Natural killer cell treated with Interleukin-12 subunit alpha and Interleukin-12 subunit beta and Interleukin-15 and Interleukin-18, amount 100 ng/mL, for 72 hours (primary cell): Measurements from ENCODE around the gene MMP25. TPM values are rescaled to one million over a fixed set of nuclear protein-coding genes. Genes with fewer than 3 reads are reported as not detected.
A peak's percentile ranks its signal among the peaks of the same experiment; 100 is the strongest.

Experiments used
- ATAC-seq, 2 donors: fragments of 150-1000 bp; cut with Tn5 transposase in 1 of 2; sonication (Bioruptor Pico), chemical (Tn5 transposase) in 1 of 2; 2 replicates each; pipeline ENCODE4 v1.10.0; 2021
- DNase-seq: peaks from one replicate; pipeline ENCODE4 v3.0.0; 2022; ENCODE audit warnings: low spot score
- H3K27ac Mint-ChIP-seq, 2 donors: 1 replicate in 1 of 2; 2 replicates in 1 of 2; pipeline ENCODE4 v1.8.0; 2022; ENCODE audit warnings: mixed read lengths in 2 of 2, mild to moderate bottlenecking in 1 of 2, moderate library complexity in 1 of 2
- H3K27me3 Mint-ChIP-seq, 2 donors: 1 replicate in 1 of 2; 2 replicates in 1 of 2; pipeline ENCODE4 v1.8.0; 2022; ENCODE audit warnings: mixed read lengths in 2 of 2
- H3K36me3 Mint-ChIP-seq: one replicate; pipeline ENCODE4 v1.8.0; 2022; ENCODE audit warnings: mixed read lengths
- H3K4me1 Mint-ChIP-seq, 2 donors: 1 replicate in 1 of 2; 2 replicates in 1 of 2; pipeline ENCODE4 v1.8.0; 2022; ENCODE audit warnings: low read depth in 2 of 2, mixed read lengths in 2 of 2, mild to moderate bottlenecking in 1 of 2
- H3K4me3 Mint-ChIP-seq: one replicate; pipeline ENCODE4 v1.8.0; 2022; ENCODE audit warnings: mixed read lengths
- H3K9me3 Mint-ChIP-seq: 2 replicates; pipeline ENCODE4 v1.8.0; 2022; ENCODE audit warnings: mixed read lengths
- total RNA-seq, 2 donors: library from RNA; stranded (reverse); gene quantifications; one replicate each; pipeline ENCODE4 v1.2.3, GENCODE V29; 2022

MMP25 gene
- total RNA-seq, 2 donors from 2014 or later: 54.3 to 66.6 TPM

DNA sequence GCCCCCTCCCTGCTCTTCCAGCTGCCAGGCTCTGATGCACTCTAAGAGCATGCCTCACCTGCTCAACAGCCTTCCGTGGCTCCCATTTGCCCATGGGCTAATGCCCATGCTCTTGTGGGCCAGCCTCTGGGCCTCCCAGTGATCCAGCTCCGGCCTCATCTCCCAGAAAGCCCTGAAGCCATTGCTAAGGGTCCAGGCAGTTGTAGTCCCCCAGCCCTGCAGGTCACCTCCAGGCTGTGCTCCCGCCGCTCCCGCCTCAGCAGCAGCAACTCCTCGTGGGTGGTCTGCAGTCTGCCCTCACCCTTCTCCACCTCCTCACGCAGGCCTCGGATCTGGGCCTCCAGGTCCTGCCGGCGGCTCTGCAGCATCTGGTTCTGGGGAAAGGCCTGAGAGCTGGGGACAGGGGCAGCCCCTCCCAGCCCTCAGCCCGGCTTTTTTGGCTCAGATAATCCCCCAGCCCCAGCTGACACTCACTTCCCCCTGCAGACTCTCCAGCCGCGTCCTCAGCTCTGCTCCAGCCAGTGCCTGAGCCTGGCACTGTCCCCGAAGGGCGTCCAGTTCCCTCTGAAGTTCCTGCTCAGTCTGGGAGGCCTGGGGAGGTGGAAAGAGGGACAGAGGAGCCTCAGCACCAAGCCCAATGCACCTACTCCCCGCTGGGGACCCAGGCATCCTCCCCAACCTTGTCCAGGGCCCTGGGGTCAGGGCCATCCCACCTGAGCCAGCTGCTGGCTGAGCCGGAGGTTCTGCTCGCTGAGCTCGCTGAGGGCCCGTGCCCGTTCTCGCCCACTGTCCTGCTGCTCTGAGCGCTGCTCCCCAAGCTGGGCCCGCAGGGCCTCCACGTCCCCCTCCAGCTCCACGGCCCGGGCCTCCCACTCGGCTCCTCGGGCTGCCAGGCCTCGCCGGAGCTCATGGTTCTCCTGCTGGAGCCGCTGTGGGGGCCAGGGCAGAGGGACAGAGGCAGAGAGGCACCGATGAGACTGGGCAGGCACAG, 15.8 kb upstream of the MMP25 start:
- ATAC-seq (no peak), DNase-seq (no peak)
- H3K27me3 Mint-ChIP-seq: peaks cover 34 to 45% of the 10 kb centered on the region in 2 donors
- no peaks in the 10 kb centered on the region for H3K36me3 Mint-ChIP-seq
- no peaks in the 10 kb centered on the region for H3K9me3 Mint-ChIP-seq
- peak overlapping the region; percentile 48 for H3K4me3 Mint-ChIP-seq
- H3K4me1 Mint-ChIP-seq: peaks cover 34 to 36% of the 10 kb centered on the region in 2 donors
- no peak overlapping the region for H3K27ac Mint-ChIP-seq

DNA sequence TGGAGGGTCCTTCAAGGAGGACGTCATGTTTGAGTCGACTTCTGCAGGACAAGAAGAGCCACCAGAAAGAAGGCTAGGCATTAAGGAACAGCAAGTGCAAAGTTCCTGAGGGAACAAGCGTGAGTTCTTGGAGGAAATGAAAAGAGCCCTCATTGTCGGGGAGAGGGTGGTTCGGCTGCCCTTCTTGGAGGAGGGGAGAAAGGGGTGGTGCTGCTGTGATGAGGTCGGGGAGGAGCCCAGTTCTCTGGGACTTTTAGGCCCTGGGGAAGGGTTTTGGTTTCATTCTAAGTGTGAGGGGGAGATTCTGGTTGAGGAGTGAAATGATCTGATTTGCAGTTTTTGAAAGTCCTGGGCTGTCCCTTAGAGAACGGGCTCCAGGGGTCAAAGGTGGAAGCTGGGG, 13.7 kb upstream of the MMP25 start:
- Mint-ChIP-seq H3K4me1 (peaks cover 36 to 38% of the 10 kb centered on the region in 2 donors), H3K9me3 (no peaks in the 10 kb centered on the region), H3K27me3 (peaks cover 44 to 56% of the 10 kb centered on the region in 2 donors), H3K36me3 (no peaks in the 10 kb centered on the region), H3K27ac (peak overlapping the region; percentile 1 to 16), H3K4me3 (no peak overlapping the region)
- DNase-seq (no peak), ATAC-seq (peak in 1 of 2 donors; percentile 57)

DNA sequence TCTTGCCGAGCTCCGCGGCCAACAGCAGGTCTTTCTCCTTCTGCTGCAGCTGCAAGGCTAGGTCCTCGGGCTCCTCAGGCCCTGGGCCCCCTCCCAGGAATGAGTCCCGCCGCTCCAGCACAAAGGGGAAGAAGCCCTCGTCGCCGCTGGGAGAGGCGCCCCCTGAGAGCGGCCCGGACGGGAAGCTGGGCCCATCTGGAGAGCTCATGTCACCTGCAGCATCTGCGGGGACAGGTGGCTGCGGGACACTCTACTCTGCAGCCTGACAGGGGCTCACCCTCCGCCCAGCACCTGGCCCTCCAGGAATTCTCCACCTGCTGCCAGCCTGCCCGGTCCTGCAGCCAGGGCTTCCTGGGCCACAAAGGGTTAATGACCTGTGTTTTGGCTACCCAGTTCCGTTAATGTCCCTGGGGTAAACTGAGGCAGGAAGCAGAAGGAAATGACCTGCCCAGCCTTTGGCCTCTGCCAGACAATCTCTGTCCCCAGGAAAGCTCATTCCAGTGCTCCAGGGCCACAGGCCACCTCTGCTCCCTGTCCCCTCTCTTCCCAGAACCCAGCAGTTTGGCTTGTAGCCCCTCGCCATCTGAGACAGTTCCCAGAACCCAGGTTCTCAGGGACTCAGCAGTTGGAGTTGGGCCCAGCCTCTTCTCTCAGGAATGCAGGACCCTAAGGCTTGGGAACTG, 10.9 kb upstream of the MMP25 start:
- Mint-ChIP-seq H3K36me3 (no peaks in the 10 kb centered on the region), H3K4me1 (peaks cover 19 to 24% of the 10 kb centered on the region in 2 donors), H3K27ac (no peak overlapping the region), H3K4me3 (no peak overlapping the region), H3K9me3 (no peaks in the 10 kb centered on the region), H3K27me3 (peaks cover 42 to 46% of the 10 kb centered on the region in 2 donors)
- ATAC-seq: no peak
- no peak for DNase-seq

GRCh38 chr16:3035972-3036725, 10.2 kb upstream of the MMP25 start:
- Mint-ChIP-seq H3K4me1 (peaks cover 19 to 22% of the 10 kb centered on the region in 2 donors), H3K36me3 (no peaks in the 10 kb centered on the region), H3K9me3 (no peaks in the 10 kb centered on the region), H3K27me3 (peaks cover 42 to 50% of the 10 kb centered on the region in 2 donors), H3K4me3 (no peak overlapping the region), H3K27ac (no peak overlapping the region)
- ATAC-seq (no peak), DNase-seq (no peak)

GRCh38 chr16:3036726-3037315, 9.5 kb upstream of the MMP25 start, which contains the start of gene BICDL2:
BICDL2 (minus strand) TSS chr16:3036944; CDS start chr16:3035496, 1,448 bp downstream.
- no peak within 1 kb of the TSS for H3K27ac Mint-ChIP-seq

GRCh38 chr16:3038256-3038655, 8.1 kb upstream of the MMP25 start:
- ATAC-seq (no peak), DNase-seq (no peak)
- Mint-ChIP-seq H3K9me3 (no peaks in the 10 kb centered on the region), H3K27ac (no peak overlapping the region), H3K4me1 (peaks cover 10 to 11% of the 10 kb centered on the region in 2 donors), H3K36me3 (no peaks in the 10 kb centered on the region), H3K4me3 (no peak overlapping the region), H3K27me3 (peaks cover 31 to 39% of the 10 kb centered on the region in 2 donors)

More at GRCh38 chr16:3036726-3037315, 9.5 kb upstream of the MMP25 start, which contains the start of gene BICDL2:
- Mint-ChIP-seq H3K4me1 (peaks cover 19 to 22% of the 10 kb centered on the region in 2 donors), H3K4me3 (peak within 1 kb of the TSS; percentile 27), H3K9me3 (no peaks in the 10 kb centered on the region), H3K27me3 (peaks cover 42 to 50% of the 10 kb centered on the region in 2 donors), H3K36me3 (no peaks in the 10 kb centered on the region)
- DNase-seq: no peak
- no peak for ATAC-seq

DNA sequence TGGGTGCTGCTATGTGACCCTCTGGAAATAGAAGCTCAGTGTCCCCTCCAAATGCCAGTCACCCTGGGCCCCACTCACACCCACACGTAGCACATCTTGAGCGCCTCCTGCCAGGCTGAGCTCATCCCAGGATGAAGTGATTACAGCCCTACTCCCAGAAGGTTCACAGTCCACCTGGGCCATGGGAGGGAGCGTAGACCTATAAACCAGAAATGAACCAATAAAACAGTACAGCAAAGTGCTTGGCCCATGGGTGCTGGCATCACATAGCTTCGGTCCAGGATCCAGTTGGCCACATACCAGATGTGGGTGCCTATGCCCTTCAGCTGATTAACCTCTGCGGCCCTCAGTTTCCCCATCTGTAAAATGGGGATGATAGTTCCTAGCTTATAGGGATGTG, 7.5 kb upstream of the MMP25 start:
- H3K27ac Mint-ChIP-seq: no peak overlapping the region
- H3K4me1 Mint-ChIP-seq: peaks cover 6 to 10% of the 10 kb centered on the region in 2 donors
- ATAC-seq (no peak), DNase-seq (no peak)
- H3K36me3 Mint-ChIP-seq: no peaks in the 10 kb centered on the region
- H3K9me3 Mint-ChIP-seq: no peaks in the 10 kb centered on the region
- no peak overlapping the region for H3K4me3 Mint-ChIP-seq
- H3K27me3 Mint-ChIP-seq: peaks cover 29 to 38% of the 10 kb centered on the region in 2 donors

- Mint-ChIP-seq H3K4me1 (peaks cover 11 to 14% of the 10 kb centered on the region in 2 donors), H3K9me3 (no peaks in the 10 kb centered on the region), H3K36me3 (peaks cover 6% of the 10 kb centered on the region), H3K27ac (no peak overlapping the region), H3K4me3 (no peak overlapping the region), H3K27me3 (peaks cover 16 to 29% of the 10 kb centered on the region in 2 donors)
- ATAC-seq (no peak), DNase-seq (no peak)
Observed at GRCh38 chr16:3042376-3042775, 4.0 kb upstream of the MMP25 start.

DNA sequence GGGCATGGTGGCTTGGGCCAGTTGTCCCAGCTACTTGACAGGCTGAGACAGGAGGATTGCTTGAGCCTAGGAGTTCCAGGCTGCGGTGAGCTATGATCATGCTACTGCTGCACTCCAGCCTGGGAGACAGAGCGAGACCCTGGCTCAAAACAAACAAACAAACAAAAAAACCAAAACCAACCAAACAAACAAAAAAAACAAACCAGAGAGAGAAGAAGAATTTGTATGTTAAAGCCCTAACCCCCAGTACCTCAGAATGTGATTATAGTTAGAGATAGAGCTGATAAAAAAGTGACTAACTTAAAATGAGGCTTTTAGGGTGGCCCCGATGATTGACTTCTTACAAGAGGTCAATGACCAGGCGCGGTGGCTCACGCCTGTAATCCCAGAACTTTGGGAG, 1.7 kb upstream of the MMP25 start:
- no peak for ATAC-seq
- Mint-ChIP-seq H3K36me3 (peaks cover 6% of the 10 kb centered on the region), H3K27ac (peak overlapping the region in 1 of 2 donors; percentile 68), H3K27me3 (peaks cover 24 to 28% of the 10 kb centered on the region in 2 donors), H3K9me3 (no peaks in the 10 kb centered on the region), H3K4me1 (peaks cover 23 to 29% of the 10 kb centered on the region in 2 donors), H3K4me3 (peak overlapping the region; percentile 71)
- DNase-seq: no peak

DNA sequence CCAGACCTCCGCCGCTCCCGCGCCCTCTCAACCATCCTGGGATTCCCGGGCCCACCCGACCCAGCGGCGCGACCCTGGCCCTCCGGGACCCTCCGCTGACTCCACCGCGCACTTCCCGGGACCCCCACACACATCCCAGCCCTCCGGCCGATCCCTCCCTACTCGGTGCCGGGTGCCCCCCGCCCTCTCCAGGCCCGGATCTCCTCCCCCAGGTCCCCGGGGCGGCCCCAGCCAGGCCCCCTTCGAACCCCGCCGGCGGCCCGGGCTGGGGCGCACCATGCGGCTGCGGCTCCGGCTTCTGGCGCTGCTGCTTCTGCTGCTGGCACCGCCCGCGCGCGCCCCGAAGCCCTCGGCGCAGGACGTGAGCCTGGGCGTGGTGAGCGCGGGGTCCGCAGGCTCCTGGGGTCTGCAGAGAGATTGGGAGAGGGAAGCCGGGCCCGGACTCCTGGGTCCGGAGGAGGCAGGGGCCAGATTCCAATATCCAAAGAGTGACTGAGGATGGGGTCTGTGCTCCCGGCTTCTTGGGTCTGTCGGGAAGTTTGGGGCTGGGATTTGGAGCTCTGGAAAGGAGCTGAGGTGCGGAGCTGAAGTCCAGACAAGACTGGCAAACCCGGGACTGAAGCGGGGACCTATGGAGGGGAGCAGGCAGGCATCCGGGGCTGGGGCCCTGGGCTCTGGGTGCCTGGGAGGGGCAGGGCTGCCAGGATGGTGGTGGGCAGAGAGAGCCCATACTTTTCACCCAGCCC, 453 bp downstream of the MMP25 start:
- H3K4me1 Mint-ChIP-seq: peaks cover 36 to 44% of the 10 kb centered on the region in 2 donors
- H3K36me3 Mint-ChIP-seq: peaks cover 6% of the 10 kb centered on the region
- H3K27ac Mint-ChIP-seq: peak overlapping the region in 1 of 2 donors; percentile 75

GRCh38 chr16:3047387-3047720, 993 bp downstream of the MMP25 start:
- H3K9me3 Mint-ChIP-seq: no peaks in the 10 kb centered on the region
- H3K4me3 Mint-ChIP-seq: peak overlapping the region; percentile 73
- H3K4me1 Mint-ChIP-seq: peaks cover 40 to 50% of the 10 kb centered on the region in 2 donors
- DNase-seq (no peak), ATAC-seq (peak in 1 of 2 donors; percentile 2)
- H3K36me3 Mint-ChIP-seq: peaks cover 12% of the 10 kb centered on the region
- peak overlapping the region in 1 of 2 donors; percentile 75 for H3K27ac Mint-ChIP-seq
- H3K27me3 Mint-ChIP-seq: peaks cover 21 to 24% of the 10 kb centered on the region in 2 donors

More for the DNA sequence above, 453 bp downstream of the MMP25 start:
- Mint-ChIP-seq H3K9me3 (no peaks in the 10 kb centered on the region), H3K4me3 (peak overlapping the region; percentile 73), H3K27me3 (peaks cover 21 to 24% of the 10 kb centered on the region in 2 donors)
- ATAC-seq (peak; percentile 29 to 51), DNase-seq (no peak)

- ATAC-seq (no peak), DNase-seq (no peak)
- H3K27me3 Mint-ChIP-seq: peaks cover 8 to 9% of the 10 kb centered on the region in 2 donors
- no peaks in the 10 kb centered on the region for H3K9me3 Mint-ChIP-seq
- peak overlapping the region; percentile 67 for H3K4me3 Mint-ChIP-seq
- peak overlapping the region; percentile 82 to 92 for H3K27ac Mint-ChIP-seq
- peaks cover 49 to 58% of the 10 kb centered on the region in 2 donors for H3K4me1 Mint-ChIP-seq
- H3K36me3 Mint-ChIP-seq: peaks cover 20% of the 10 kb centered on the region
Observed at GRCh38 chr16:3049921-3050481, 3.6 kb downstream of the MMP25 start.
